HEK293 (cell line): Measurements from ENCODE around the gene STPG3.

Experiments used
- CTCF ChIP-seq: fragments of 450-650 bp; formaldehyde crosslinking; IDR thresholded peaks from 2 replicates; pipeline ENCODE4 v1.5.1; 2016; ENCODE audit warnings: missing biosample characterization, missing genetic modification characterization
- IKZF3 ChIP-seq: fragments of 450-650 bp; IDR thresholded peaks from 2 replicates; pipeline ENCODE4 v1.5.0; 2018; ENCODE audit warnings: missing biosample characterization, mild to moderate bottlenecking, missing genetic modification characterization, moderate library complexity
- KLF1 ChIP-seq: fragments of 450-650 bp; formaldehyde crosslinking; IDR thresholded peaks from 2 replicates; pipeline ENCODE4 v1.5.1; 2016; ENCODE audit warnings: missing biosample characterization, missing genetic modification characterization
- KLF10 ChIP-seq: fragments of 450-650 bp; IDR thresholded peaks from 2 replicates; pipeline ENCODE4 v1.5.1; 2018; ENCODE audit warnings: missing biosample characterization, mild to moderate bottlenecking, missing genetic modification characterization
- PBX3 ChIP-seq: sonication (generic); formaldehyde crosslinking; IDR thresholded peaks from 2 replicates; pipeline ENCODE4 v1.8.1; 2022; ENCODE audit warnings: mild to moderate bottlenecking, moderate library complexity, missing genetic modification reagents
- SP3 ChIP-seq: fragments of 450-650 bp; formaldehyde crosslinking; IDR thresholded peaks from 2 replicates; pipeline ENCODE4 v1.5.1; 2016; ENCODE audit warnings: missing biosample characterization, missing genetic modification characterization
- YY1 ChIP-seq: fragments of 450-650 bp; formaldehyde crosslinking; IDR thresholded peaks from 2 replicates; pipeline ENCODE4 v1.5.1; 2018; ENCODE audit warnings: missing biosample characterization, missing genetic modification characterization
- ZBTB48 ChIP-seq: fragments of 450-650 bp; formaldehyde crosslinking; IDR thresholded peaks from 2 replicates; pipeline ENCODE4 v1.5.1; 2016; ENCODE audit warnings: missing biosample characterization, missing genetic modification characterization
- ZNF324 ChIP-seq: fragments of 450-650 bp; formaldehyde crosslinking; IDR thresholded peaks from 2 replicates; pipeline ENCODE4 v1.5.1; 2016; ENCODE audit warnings: missing biosample characterization, missing genetic modification characterization

DNA sequence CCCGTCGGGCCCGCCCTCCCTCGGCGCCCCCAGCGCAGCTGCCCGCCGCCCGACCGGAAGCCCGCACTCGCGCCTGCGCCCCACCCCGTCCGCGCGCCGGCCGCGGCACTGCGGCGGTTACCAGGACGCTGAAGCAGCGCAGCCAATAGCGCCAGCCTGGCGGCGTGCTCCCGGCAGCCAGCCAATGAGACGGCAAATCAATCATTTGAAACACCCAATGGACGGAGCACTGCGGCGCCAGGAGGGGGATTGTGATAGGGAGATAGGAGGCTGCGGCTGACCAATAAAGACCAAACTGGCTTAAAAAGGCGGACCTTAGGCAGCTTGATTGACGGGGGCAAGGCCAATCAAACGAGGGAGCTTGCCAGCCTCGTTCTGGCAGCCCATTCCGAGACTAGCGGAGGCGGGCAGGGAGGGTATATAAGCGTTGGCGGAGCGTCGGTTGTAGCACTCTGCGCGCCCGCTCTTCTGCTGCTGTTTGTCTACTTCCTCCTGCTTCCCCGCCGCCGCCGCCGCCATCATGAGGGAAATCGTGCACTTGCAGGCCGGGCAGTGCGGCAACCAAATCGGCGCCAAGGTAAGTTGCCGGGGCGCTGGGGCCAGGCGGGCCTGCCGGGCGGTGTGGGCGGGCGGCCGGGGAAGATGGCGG, 10.1 kb upstream of the STPG3 start, which contains the start of gene TUBB4B:
- TF ChIP-seq CTCF (tag by site-specific recombination) = no peak
- TF ChIP-seq KLF1 (tag by site-specific recombination) = no peak; the same call in 1 of the 2 replicates
- TF ChIP-seq YY1 (tag by site-specific recombination) = peak; percentile 90
- no peak for TF ChIP-seq ZBTB48
- TF ChIP-seq ZNF324 (tag by site-specific recombination) = 0 out of 2 replicates have a peak, but pooled peaks have one; percentile 42
- TF ChIP-seq SP3 (tag by site-specific recombination) = peak; percentile 82; the same call in 1 of the 2 replicates
- TF ChIP-seq IKZF3 (tag by site-specific recombination) = no peak
- peak; percentile 39; the same call in 1 of the 2 replicates for TF ChIP-seq KLF10 (tag by site-specific recombination)
- peak; percentile 100 for TF ChIP-seq PBX3 (CRISPR knock-in tag)
